Measurements from ENCODE around the gene CYTH4. TPM values are rescaled to one million over a fixed set of nuclear protein-coding genes. Genes with fewer than 3 reads are reported as not detected.

The CYTH4 gene
- total RNA-seq, 2 donors from 2014 or later, result 20.7 to 31.7 TPM

DNA sequence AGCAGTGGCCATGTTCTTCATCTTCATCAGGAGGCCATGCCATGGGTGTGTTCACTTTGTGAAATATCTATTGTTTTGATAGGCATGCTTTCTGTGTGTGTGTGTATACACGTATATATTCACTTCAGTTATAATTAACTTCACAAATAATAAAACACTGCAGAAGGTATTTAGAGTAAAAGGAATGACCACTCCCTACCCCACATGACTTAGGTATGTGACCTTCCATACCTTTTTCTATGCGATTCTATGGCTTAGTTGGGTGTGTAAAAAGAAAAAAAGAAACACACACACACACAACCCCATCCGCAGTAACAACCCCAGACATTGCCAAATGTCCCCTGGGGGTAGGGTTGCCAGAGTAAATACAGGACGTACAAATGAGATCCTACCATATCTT lies 72.0 kb downstream of the CYTH4 start:
- DNase-seq (ENCODE audit: low spot score), result no peak
- intact Hi-C loops (cut with DNase I), result loop anchor here in 1 of 2 donors (10.0 kb wide), 1 partner anchor 329 kb away; no protein-coding TSS in a partner anchor

- DNase-seq (ENCODE audit: low spot score), result no peak
Measured at GRCh38 chr22:37354670-37355069, 72.4 kb downstream of the CYTH4 start.

DNA sequence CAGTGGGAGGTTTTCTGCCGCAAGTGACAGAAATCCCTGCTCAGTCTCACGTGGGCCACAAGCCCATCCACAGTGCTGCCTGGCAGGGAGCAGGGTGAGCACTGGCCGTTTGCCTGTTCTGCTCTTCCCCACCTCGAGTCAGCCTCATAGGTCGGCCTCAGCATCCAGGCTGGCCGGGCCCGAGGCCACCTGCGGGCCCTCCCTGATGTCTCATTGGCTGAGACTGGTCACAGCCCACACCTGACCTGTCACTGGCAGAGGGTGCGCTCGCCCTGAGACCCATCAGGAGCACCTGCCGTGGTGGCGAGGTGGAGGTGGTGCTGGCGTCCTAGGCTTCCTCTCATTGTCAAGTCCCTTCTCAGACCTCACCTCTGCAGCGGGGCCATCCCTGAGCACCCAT lies 72.9 kb downstream of the CYTH4 start:
- intact Hi-C loops (cut with DNase I), result loop anchor here in 1 of 2 donors (10.0 kb wide), 1 partner anchor 330 kb away; no protein-coding TSS in a partner anchor
- DNase-seq (ENCODE audit: low spot score), result no peak

More at GRCh38 chr22:37354670-37355069, 72.4 kb downstream of the CYTH4 start:
- intact Hi-C loops (cut with DNase I), result loop anchor here in 1 of 2 donors (10.0 kb wide), 1 partner anchor 330 kb away; no protein-coding TSS in a partner anchor

DNA sequence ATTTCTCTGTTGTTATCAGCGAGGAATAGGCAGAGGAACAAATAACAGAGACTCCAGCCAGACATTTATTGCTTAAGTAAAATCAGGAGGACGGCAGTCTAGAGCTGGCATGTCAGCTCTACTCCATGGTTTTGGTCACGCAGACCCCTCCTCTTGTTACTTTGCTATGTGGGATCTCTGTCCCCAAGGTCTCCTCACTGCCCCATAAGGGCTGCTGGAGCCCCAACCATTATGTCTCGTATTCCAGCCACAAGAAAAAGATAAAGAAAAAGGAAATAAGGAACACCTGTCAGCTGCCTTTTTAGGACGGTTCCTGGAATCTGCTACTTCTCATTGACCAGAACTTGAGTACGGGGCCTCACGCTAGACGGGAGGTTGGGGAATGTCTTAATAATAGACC lies 74.6 kb downstream of the CYTH4 start:
- intact Hi-C loops (cut with DNase I), result loop anchor here in 1 of 2 donors (10.0 kb wide), 1 partner anchor 332 kb away; no protein-coding TSS in a partner anchor
- DNase-seq (ENCODE audit: low spot score), result no peak

- no peak for DNase-seq (ENCODE audit: low spot score)
- intact Hi-C loops (cut with DNase I), result loop anchor here in 1 of 2 donors (10.0 kb wide), 1 partner anchor 333 kb away; no protein-coding TSS in a partner anchor
Measured at GRCh38 chr22:37357446-37358075, 75.3 kb downstream of the CYTH4 start.

DNA sequence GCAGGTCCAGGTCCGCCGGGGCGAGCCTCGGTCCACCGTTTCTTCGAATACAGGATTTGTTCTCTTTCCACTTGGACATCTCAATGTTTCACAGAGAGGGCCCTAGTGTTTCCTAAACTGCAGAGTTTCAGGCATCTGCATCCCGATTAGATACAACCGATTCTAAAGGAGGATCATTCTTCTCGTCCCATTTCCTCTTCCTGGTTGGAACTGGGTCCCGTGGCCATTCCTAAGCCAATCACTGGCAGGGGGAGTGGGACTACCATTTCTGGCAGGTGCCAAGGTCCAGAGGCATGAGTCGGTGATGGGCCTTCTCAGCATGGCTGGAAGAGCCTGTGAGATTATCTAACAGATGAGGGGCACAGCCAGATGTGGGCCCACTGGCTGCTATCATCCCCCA lies 76.1 kb downstream of the CYTH4 start:
- no peak for DNase-seq (ENCODE audit: low spot score)
- intact Hi-C loops (cut with DNase I), result loop anchor here in 1 of 2 donors (10.0 kb wide), 1 partner anchor 334 kb away; no protein-coding TSS in a partner anchor

DNA sequence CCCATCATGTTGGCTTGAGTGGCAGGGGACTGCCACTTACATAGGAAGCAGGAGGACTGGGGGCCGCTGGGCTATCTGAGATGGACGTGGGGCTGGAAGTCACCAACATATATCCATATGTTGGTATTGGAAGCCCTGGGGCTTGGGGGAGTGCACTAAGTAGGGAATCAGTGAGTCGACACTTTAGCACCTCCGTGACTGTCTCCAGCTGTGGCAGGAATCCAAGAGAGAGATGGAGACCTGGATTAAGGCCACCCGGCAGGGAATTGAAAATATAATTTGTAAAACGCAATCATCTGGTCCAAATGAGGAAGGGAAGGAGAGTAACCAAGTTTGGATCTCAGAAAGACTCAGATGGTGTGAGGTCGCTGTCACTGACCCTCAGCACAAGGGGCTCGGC lies 76.6 kb downstream of the CYTH4 start:
- intact Hi-C loops (cut with DNase I), result loop anchor here in 1 of 2 donors (10.0 kb wide), 1 partner anchor 334 kb away; no protein-coding TSS in a partner anchor
- no peak for DNase-seq (ENCODE audit: low spot score)

- intact Hi-C loops (cut with DNase I), result loop anchor here in 1 of 2 donors (2.0 kb wide), 1 partner anchor 34 kb away; no protein-coding TSS in a partner anchor
- DNase-seq (ENCODE audit: low spot score), result no peak
Measured at GRCh38 chr22:37362621-37363020, 80.3 kb downstream of the CYTH4 start.

DNA sequence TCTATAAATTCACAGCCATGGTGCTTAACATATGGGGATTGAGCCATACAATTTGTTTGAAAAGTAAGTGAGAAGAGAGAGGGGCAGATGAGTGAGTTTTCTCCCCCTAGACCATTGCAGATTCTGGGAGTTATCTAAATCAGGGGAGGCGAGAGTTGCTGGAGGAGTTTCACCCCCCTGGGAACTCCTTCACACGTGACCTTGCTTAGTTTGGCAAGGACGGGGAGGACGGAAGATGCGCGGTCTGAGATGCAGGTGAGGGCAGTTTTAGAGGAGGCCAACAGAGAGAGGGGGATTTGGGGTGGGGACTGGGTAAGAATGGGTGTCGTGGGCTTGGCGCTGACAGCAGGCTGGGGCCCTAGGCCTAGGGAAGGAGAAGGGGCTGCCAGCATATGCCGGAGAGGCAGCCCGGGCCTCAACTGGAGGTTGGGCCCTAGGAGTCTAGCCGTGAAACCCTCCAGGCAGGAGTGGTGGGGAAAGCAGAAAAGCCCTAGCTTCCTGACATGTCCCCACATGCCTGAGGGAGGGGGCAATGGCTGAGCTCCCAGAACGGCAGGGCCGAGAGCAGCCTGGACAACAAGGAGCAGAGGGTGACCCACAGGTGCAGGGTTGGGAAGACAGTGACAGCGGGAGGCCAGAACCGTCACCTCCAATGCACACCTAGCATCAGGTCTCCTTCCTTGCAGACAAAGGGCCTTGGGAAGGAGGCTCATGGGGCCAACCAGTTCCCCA lies 81.1 kb downstream of the CYTH4 start:
- intact Hi-C loops (cut with DNase I), result loop anchor here in 1 of 2 donors (2.0 kb wide), 1 partner anchor 35 kb away; no protein-coding TSS in a partner anchor
- no peak for DNase-seq (ENCODE audit: low spot score)

Other genes starting within 250 kb of the CYTH4 start
- 10 to 100 TPM; 20.4 to 22.0 TPM for gene KCTD17, start 230.8 kb upstream of the CYTH4 start, total RNA-seq
- not detected for gene TMPRSS6, start 172.8 kb upstream of the CYTH4 start, total RNA-seq
- gene IL2RB, start 132.6 kb upstream of the CYTH4 start, total RNA-seq, result 1 to 10 TPM; 1.2 to 1.3 TPM
- 1 to 10 TPM; 1.8 to 6.3 TPM for gene C1QTNF6, start 94.3 kb upstream of the CYTH4 start, total RNA-seq
- not detected for gene SSTR3, start 70.0 kb upstream of the CYTH4 start, total RNA-seq
- 10 to 100 TPM; 12.9 to 17.5 TPM for gene RAC2, start 38.2 kb upstream of the CYTH4 start, total RNA-seq
- under 1 TPM; 0.05 to 0.10 TPM for gene ELFN2, start 145.0 kb downstream of the CYTH4 start, total RNA-seq
- gene MFNG, start 203.9 kb downstream of the CYTH4 start, total RNA-seq, result 10 to 100 TPM; 21.6 to 23.0 TPM
- gene CARD10, start 236.9 kb downstream of the CYTH4 start, total RNA-seq, result 10 to 100 TPM in 1 of 2 donors, 1 to 10 TPM in 1; 7.8 to 12.8 TPM

All from posterior vena cava (tissue), 2 donors.